Measurements from ENCODE around the gene GRID2IP. TPM values are rescaled to one million over a fixed set of nuclear protein-coding genes. Genes with fewer than 3 reads are reported as not detected.

Gene GRID2IP
- total and polyA plus RNA-seq, 2 donors (not counting 1 experiment from before 2014, with no cell fraction given): 0.72 to 1.7 TPM

- H4K20me1 ChIP-seq (ENCODE audit: control insufficient read depth, insufficient read depth, low read length, poor library complexity, severe bottlenecking): no peaks in the 10 kb centered on the region
- ATAC-seq (ENCODE audit: low read depth): no peak
- no peak overlapping the region for H3K9ac ChIP-seq (ENCODE audit: low read length)
- DNase-seq: no peak
- H3K4me2 ChIP-seq (replicated peaks; ENCODE audit: low read depth, low read length, poor library complexity, severe bottlenecking): no peak overlapping the region
- H3K27ac Mint-ChIP-seq: no peak overlapping the region
- 94% methylated on average over 10 of the region's 12 CpGs for WGBS (ENCODE audit: insufficient coverage)
- CTCF ChIA-PET: no interaction called here
- no peak overlapping the region for H2AFZ ChIP-seq (ENCODE audit: insufficient read depth, low read depth, low read length, poor library complexity, severe bottlenecking)
- H3K27me3 ChIP-seq (replicated peaks in 1 of 4; ENCODE audit: control extremely low read depth in 1 of 4, control insufficient read depth in 3 of 4, insufficient read depth in 4 of 4, low read length in 3 of 4): no peaks in the 10 kb centered on the region
- H3K4me1 ChIP-seq (ENCODE audit: control insufficient read depth in 2 of 2, insufficient read depth in 2 of 2, low read length in 2 of 2): peaks cover 4 to 9% of the 10 kb centered on the region in 2 donors
- no peak overlapping the region for H3K4me3 Mint-ChIP-seq
- TF ChIP-seq EZH2 (IDR thresholded peaks at IDR 0.05; ENCODE audit: borderline replicate concordance, insufficient read depth, low read depth, low read length, poor library complexity, severe bottlenecking): no peak
- POLR2A ChIA-PET: no interaction called here
- H3K79me2 ChIP-seq (ENCODE audit: control insufficient read depth, insufficient read depth, low read length): no peaks in the 10 kb centered on the region
- no peak overlapping the region for H3K4me3 ChIP-seq (ENCODE audit: control extremely low read depth in 1 of 5, extremely low read depth in 1 of 5, insufficient read depth in 1 of 5, low read depth in 2 of 5, low read length in 4 of 5)
- H3K36me3 ChIP-seq (replicated peaks in 1 of 2; ENCODE audit: control extremely low read depth in 1 of 2, control insufficient read depth in 1 of 2, extremely low read depth in 1 of 2, insufficient read depth in 2 of 2, low read length in 1 of 2): no peaks in the 10 kb centered on the region
- no peaks in the 10 kb centered on the region for H3K9me3 ChIP-seq (ENCODE audit: control extremely low read depth in 1 of 3, control insufficient read depth in 2 of 3, insufficient read depth in 1 of 3, low read length in 2 of 3)
- H3K27ac ChIP-seq (ENCODE audit: low read length in 2 of 2): no peak overlapping the region
- no peaks in the 10 kb centered on the region for H3K27me3 Mint-ChIP-seq
- no peaks in the 10 kb centered on the region for H3K9me3 Mint-ChIP-seq (ENCODE audit: insufficient read depth)
- intact Hi-C loops (cut with micrococcal nuclease): no loop called here
- H3K4me1 Mint-ChIP-seq: peaks cover 8% of the 10 kb centered on the region
Observed at GRCh38 chr7:6513541-6513940, 37.7 kb downstream of the GRID2IP start.

DNA sequence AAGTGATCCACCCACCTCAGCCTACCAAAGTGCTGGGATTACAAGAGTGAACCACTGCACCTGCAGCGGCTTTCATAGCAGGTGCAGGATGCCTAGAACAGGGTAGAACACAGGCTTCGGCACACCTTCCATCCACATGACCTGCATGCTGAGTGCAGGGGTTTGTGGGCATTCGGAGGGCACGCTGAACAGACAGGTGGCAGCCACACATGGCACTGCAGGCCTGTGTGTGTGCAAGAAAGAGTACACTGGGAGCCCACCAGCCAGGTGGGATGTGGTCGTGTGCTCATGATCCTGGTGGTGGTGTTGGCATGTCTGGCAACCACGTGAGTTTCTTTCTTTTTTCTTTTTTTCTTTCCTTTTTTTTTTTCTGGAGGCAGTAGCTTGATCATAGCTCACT is 38.4 kb downstream of the GRID2IP start:
- H3K9ac ChIP-seq (ENCODE audit: low read length): no peak overlapping the region
- H2AFZ ChIP-seq (ENCODE audit: insufficient read depth, low read depth, low read length, poor library complexity, severe bottlenecking): no peak overlapping the region
- H3K27me3 ChIP-seq (replicated peaks in 1 of 4; ENCODE audit: control extremely low read depth in 1 of 4, control insufficient read depth in 3 of 4, insufficient read depth in 4 of 4, low read length in 3 of 4): no peaks in the 10 kb centered on the region
- CTCF ChIA-PET: interaction anchor here (1.0 kb wide), 1 partner anchor 65 kb away, joined by 3 read pairs; no protein-coding TSS in a partner anchor
- POLR2A ChIA-PET: no interaction called here
- no peaks in the 10 kb centered on the region for H3K79me2 ChIP-seq (ENCODE audit: control insufficient read depth, insufficient read depth, low read length)
- H3K9me3 ChIP-seq (ENCODE audit: control extremely low read depth in 1 of 3, control insufficient read depth in 2 of 3, insufficient read depth in 1 of 3, low read length in 2 of 3): no peaks in the 10 kb centered on the region
- no peaks in the 10 kb centered on the region for H4K20me1 ChIP-seq (ENCODE audit: control insufficient read depth, insufficient read depth, low read length, poor library complexity, severe bottlenecking)
- H3K4me1 ChIP-seq (ENCODE audit: control insufficient read depth in 2 of 2, insufficient read depth in 2 of 2, low read length in 2 of 2): peaks cover 4 to 9% of the 10 kb centered on the region in 2 donors
- 78% methylated on average over 5 of the region's 6 CpGs for WGBS (ENCODE audit: insufficient coverage)
- H3K36me3 ChIP-seq (replicated peaks in 1 of 2; ENCODE audit: control extremely low read depth in 1 of 2, control insufficient read depth in 1 of 2, extremely low read depth in 1 of 2, insufficient read depth in 2 of 2, low read length in 1 of 2): no peaks in the 10 kb centered on the region
- intact Hi-C loops (cut with micrococcal nuclease): no loop called here
- no peak overlapping the region for H3K27ac ChIP-seq (ENCODE audit: low read length in 2 of 2)
- Mint-ChIP-seq H3K27ac (no peak overlapping the region), H3K4me3 (no peak overlapping the region), H3K27me3 (no peaks in the 10 kb centered on the region), H3K9me3 (ENCODE audit: insufficient read depth) (no peaks in the 10 kb centered on the region), H3K4me1 (peaks cover 8% of the 10 kb centered on the region)
- ATAC-seq (ENCODE audit: low read depth) (no peak), DNase-seq (no peak)
- no peak overlapping the region for H3K4me3 ChIP-seq (ENCODE audit: control extremely low read depth in 1 of 5, extremely low read depth in 1 of 5, insufficient read depth in 1 of 5, low read depth in 2 of 5, low read length in 4 of 5)
- H3K4me2 ChIP-seq (replicated peaks; ENCODE audit: low read depth, low read length, poor library complexity, severe bottlenecking): no peak overlapping the region
- TF ChIP-seq CTCF (IDR thresholded peaks at IDR 0.05) (no peak), EZH2 (IDR thresholded peaks at IDR 0.05; ENCODE audit: borderline replicate concordance, insufficient read depth, low read depth, low read length, poor library complexity, severe bottlenecking) (no peak)

Measured in B cell (primary cell).